HuH-7 (cell line): Measurements from ENCODE around the gene ZNRF1.
A peak's percentile ranks its signal among the peaks of the same experiment; 100 is the strongest.
"Not testable (repeated sequence)": the region's sequence is repeated elsewhere in the genome, so short reads cannot be mapped to it uniquely, and the experiment has no call there.

Source experiments
- DNase-seq: peaks from one replicate; pipeline ENCODE4 v3.0.0; 2011; ENCODE audit warnings: low spot score

ZNRF1 gene

DNA sequence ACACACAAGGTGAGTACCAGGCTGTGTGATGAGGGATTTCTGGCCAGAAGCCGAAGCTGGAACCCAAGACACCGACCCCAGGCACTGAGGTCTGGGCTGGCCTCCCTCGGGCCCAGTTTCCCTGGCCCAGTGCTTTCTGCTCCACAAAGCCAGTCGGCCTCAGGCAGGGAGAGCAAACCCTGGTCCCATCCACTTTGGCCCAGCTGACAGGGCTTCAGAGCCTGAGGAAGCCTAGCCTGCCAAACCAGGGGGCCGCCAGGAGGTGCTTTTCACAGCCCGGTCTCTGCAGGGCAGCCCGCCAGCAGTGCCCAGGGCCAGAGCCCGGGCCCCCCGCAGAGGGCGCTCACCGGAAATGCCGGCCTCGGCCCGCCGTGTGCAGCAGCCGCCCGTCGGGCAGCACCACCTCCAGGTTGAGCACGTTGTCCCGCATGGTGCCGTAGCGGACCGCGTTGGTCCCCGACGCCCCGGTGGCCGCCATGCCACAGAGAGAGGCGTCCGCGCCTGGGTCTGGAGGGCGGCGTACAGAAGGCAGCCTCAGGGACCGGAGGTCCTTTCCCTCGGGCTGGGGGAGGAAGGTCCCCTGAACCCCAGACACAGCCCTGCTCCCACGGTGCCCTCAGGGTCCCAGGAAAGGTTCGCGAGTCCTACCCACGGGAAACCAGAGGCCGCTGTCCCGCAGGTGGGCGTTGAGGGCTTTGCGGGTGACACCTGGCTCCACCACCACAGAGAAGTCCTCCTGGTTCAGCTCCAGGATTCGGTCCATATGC lies 115.5 kb downstream of the ZNRF1 start:
- no peak for DNase-seq

DNA sequence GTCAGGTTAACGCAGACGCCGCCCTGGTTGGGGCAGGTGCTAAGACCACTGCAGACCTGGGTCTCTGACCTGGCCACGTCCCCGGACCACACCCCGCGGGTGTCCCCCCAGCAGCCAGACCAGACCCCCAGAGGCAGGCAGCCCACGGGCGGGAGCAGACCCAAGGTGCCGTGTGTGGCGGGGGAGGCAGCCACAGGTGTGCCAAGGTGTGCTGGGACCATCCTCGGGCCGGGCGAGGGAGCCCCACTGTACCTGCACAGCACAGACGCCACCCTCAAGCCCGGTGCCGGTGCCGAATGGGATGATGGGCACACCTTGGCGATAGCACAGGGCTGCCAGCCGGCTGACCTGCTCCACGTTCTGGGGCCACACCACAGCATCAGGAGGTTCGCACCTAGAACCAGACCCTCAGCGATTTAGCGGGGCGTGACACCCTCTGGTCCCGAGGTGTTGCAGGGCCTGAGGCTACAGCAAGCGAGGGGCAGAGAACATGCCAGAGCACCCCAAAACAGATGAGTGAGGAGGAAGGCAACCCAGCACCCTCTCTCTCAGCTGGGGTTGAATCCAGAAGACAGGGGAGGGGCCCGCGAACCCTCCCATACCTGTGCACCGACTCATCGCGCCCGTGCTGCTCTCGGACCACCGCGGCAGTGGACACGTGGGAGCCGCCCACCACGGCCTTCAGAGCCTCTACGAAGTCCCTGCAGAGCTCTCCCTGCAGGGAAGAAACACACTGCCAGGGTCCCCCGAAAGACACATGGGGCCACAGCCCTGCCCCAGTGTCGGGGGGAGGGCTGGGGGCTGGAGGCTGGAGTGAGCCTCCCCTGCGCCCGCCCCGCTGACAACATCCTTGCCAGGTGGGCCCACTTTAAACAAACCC lies 116.4 kb downstream of the ZNRF1 start:
- DNase-seq, result no peak

GRCh38 chr16:75116081-75116910 lies 117.5 kb downstream of the ZNRF1 start, which contains the start of gene LDHD:
LDHD (minus strand) TSS chr16:75116780; CDS start chr16:75116720, 60 bp downstream.
- peak; percentile 82 for DNase-seq

- DNase-seq, result no peak
Observed at GRCh38 chr16:75116911-75117245, 118.1 kb downstream of the ZNRF1 start.

DNA sequence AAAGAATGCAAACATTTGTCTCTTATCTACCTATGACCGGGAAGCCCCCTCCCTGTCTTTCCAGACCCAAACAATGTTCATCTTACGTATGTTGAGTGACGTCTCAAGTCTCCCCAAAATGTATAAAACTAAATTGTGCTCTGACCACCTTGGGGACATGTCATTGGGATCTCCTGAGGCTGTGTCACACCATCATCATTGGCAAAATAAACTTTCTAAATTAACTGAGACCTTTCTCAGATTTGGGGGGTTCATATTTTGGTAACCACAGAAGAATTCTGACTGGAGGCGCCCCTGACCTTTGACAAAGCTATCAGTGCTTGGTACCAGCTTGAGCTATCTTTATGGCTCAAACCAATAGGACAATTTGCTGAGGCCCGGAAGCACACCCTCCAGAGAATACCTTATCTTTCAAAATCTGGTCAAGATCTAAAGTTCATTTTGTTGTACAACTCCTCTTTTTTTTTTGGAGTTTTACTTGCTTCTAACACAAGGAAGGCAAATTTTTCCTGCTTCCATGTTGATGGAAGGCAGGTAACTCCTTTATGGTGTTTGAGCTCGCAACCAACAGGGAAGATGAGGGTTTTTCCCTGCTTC lies 120.2 kb downstream of the ZNRF1 start:
- no peak for DNase-seq

- DNase-seq, result no peak
Observed at GRCh38 chr16:75120253-75120652, 121.4 kb downstream of the ZNRF1 start.

GRCh38 chr16:75121949-75122568 lies 123.2 kb downstream of the ZNRF1 start:
- DNase-seq, result no peak

DNA sequence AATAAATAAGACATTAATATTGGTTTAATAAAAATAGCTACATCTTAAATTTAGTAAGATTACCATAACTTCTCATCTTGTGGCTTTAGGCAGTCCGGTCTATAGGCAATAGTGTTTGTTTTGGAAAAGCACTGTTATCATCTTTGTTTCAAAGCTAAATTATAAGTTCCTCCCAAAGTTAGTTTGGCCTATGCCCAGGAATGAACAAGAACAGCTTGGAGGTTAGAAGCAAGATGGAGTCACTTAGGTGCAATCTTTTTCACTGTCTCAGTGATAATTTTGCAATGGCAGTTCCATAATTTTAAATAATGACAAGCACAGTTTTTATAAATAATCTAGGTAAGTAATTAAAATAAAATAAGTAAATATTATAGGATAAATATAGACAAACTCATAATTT lies 123.8 kb downstream of the ZNRF1 start:
- DNase-seq, result no peak

GRCh38 chr16:75127713-75128415 lies 129.0 kb downstream of the ZNRF1 start:
- DNase-seq, result no peak

GRCh38 chr16:75129421-75130149 lies 130.8 kb downstream of the ZNRF1 start:
- not testable (repeated sequence) for DNase-seq

GRCh38 chr16:75130150-75130771 lies 131.4 kb downstream of the ZNRF1 start:
- no peak for DNase-seq

DNA sequence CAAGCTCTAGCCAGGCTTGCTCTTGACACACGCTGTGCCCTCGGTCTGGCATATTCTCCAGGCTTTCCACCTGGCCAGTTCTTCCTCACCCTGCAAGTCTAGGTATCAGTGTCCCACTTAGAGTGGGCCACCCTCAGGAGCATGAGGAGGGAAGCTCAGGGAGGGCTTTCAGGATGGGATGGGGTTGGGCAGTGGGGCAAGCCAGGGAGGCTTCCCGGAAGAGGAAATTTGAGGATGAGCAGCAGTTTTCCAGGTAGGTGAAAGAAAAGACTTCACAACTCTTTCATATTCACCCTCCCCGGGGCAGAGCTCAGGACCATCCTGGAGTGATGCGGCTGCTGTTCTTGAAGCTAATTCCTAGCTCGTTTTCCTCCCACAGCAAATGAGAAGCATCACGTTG lies 132.3 kb downstream of the ZNRF1 start:
- no peak for DNase-seq

DNA sequence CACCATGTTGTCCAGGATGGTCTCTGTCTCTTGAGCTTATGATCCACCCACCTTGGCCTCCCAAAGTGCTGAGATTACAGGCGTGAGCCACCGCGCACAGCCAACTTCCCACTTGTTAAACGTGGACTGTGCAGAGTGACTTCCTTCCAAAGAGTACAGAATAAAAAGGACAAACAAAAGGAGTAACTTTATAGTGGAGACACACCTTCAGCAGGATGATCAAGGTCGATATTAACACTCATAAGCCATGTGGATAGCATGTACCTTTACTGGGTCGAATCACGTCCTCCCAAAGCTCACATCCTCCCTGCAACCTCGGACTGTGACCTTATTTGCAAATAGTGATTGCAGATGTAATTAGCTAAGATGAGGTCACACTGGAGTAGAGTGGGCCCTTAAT lies 139.4 kb downstream of the ZNRF1 start:
- DNase-seq, result no peak

DNA sequence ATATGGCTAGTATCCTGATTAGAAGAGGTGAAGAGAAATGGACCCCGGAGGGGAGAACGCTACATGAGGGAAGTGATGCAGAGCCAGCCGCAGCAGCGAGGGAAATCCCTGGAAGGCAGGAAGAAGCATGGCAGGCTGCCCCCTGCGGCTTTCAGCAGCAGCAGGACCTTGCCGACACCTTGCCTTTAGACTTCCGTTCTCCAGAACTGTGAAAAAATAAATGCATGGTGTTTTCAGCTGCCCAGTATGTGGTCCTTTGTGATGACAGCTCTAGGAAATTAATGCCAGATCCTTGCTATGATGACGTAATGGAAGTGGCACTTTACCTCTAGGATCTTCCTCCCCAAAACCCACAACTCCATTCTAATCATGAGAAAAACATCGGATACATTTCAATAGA lies 139.8 kb downstream of the ZNRF1 start:
- no peak for DNase-seq

DNA sequence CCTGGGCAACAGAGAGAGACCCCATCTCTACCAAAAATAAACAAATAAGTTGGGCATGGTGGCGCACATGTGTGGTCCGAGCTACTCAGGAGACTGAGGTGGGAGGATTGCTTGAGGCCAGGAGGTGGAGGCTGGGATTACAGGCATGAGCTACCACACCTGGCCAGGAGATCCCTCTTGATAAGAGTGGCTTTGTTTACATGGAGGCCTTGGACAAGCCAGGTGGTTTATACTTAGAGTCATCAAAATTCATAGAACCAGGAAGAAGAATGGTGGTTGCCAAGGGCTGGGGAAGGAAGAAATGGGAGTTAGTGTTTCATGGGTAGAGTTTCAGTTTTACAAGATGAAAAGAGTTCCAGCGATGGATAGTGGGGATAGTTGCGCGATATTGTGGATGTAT lies 140.7 kb downstream of the ZNRF1 start:
- DNase-seq, result no peak

DNA sequence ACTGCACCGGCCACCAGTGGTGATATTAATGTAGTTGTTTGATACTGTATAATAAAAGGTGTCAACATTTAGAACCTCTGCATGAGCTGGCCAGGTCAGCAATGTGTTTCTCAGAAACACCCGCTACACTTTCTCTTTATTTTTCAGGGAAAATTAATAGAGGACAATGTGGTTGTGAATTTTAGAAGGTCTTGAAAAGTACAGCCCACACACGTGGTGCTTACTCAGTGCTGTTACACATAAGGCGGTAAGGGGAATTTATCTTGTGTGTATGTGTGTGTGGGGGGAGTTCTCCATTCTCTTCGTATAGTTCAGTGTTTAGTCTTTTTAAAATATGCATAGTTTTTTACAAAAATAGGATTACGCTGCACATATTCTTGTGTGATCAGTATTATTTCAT lies 145.1 kb downstream of the ZNRF1 start:
- DNase-seq, result no peak

DNA sequence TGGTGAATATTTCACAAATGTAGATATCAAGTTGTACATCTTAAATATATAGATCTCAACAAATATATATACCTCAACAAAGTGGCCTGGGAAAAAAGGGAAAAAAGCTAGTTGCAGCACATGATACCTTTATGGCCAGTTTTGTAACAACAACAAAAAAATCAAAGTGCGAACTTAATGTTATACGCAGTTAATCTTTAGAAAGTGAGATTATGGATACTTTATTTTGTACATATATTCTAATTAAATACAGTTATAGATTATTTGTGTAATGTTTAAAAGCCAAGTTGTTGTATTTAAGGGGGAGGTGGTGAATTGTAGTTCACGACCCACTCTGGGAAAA lies 149.1 kb downstream of the ZNRF1 start:
- no peak for DNase-seq

GRCh38 chr16:75148311-75149195 lies 149.7 kb downstream of the ZNRF1 start, which contains the start of gene ZFP1:
ZFP1 (plus strand) TSS chr16:75148524; CDS start chr16:75152952, 4,428 bp downstream.
- DNase-seq, result peak; percentile 95

- no peak for DNase-seq
Observed at GRCh38 chr16:75151798-75152197, 153.0 kb downstream of the ZNRF1 start.
